HL-60/S4 (cell line): ENCODE results near the gene FGGY.
"Not testable (repeated sequence)": the region's sequence is repeated elsewhere in the genome, so short reads cannot be mapped to it uniquely, and the experiment has no call there.

Experiments
- in situ Hi-C: fragments of 300-500 bp; cut with MboI; formaldehyde crosslinking; loops from 2 replicates; pipeline ENCODE4 v1.14.3; 2022; ENCODE audit warnings: low sequenced_read_pairs

The FGGY gene

GRCh38 chr1:59474496-59474895 is 177.6 kb downstream of the FGGY start:
- in situ Hi-C loops, result no loop called here

- in situ Hi-C loops, result no loop called here
These were observed 178.8 kb downstream of the FGGY start for GRCh38 chr1:59475737-59476136.

- in situ Hi-C loops, result no loop called here
These were observed 180.4 kb downstream of the FGGY start for GRCh38 chr1:59477286-59477685.

- in situ Hi-C loops, result no loop called here
These were observed 181.0 kb downstream of the FGGY start for GRCh38 chr1:59477867-59478266.

GRCh38 chr1:59478822-59479221 is 181.9 kb downstream of the FGGY start:
- in situ Hi-C loops, result no loop called here

GRCh38 chr1:59480188-59480888 is 183.4 kb downstream of the FGGY start:
- in situ Hi-C loops, result no loop called here

GRCh38 chr1:59481881-59482505 is 185.1 kb downstream of the FGGY start:
- in situ Hi-C loops, result no loop called here

- in situ Hi-C loops, result no loop called here
These were observed 186.1 kb downstream of the FGGY start for GRCh38 chr1:59482986-59483385.

- in situ Hi-C loops, result no loop called here
These were observed 187.2 kb downstream of the FGGY start for GRCh38 chr1:59484096-59484495.

GRCh38 chr1:59485171-59485570 is 188.3 kb downstream of the FGGY start:
- in situ Hi-C loops, result no loop called here

GRCh38 chr1:59485949-59486348 is 189.1 kb downstream of the FGGY start:
- in situ Hi-C loops, result no loop called here

GRCh38 chr1:59486615-59487014 is 189.7 kb downstream of the FGGY start:
- in situ Hi-C loops, result no loop called here

GRCh38 chr1:59487335-59488031 is 190.6 kb downstream of the FGGY start:
- in situ Hi-C loops, result no loop called here

GRCh38 chr1:59492500-59492899 is 195.6 kb downstream of the FGGY start:
- in situ Hi-C loops, result no loop called here

GRCh38 chr1:59494145-59494833 is 197.4 kb downstream of the FGGY start:
- in situ Hi-C loops, result no loop called here

GRCh38 chr1:59496156-59496555 is 199.3 kb downstream of the FGGY start:
- in situ Hi-C loops, result not testable (repeated sequence)

- in situ Hi-C loops, result no loop called here
These were observed 200.7 kb downstream of the FGGY start for GRCh38 chr1:59497616-59498015.

GRCh38 chr1:59498640-59499039 is 201.7 kb downstream of the FGGY start:
- in situ Hi-C loops, result no loop called here

GRCh38 chr1:59499273-59499942 is 202.5 kb downstream of the FGGY start:
- in situ Hi-C loops, result no loop called here

- in situ Hi-C loops, result no loop called here
These were observed 203.2 kb downstream of the FGGY start for GRCh38 chr1:59499943-59500569.
